GM13976 (cell line): ENCODE results near the gene FOXK1.
A peak's percentile ranks its signal among the peaks of the same experiment; 100 is the strongest.

Experiments
- DNase-seq: peaks from one replicate; pipeline ENCODE4 v3.0.0; 2012; ENCODE audit warnings: low spot score
- CTCF ChIP-seq: IDR thresholded peaks from 2 replicates; pipeline ENCODE4 v1.5.1; 2012; ENCODE audit warnings: borderline replicate concordance, mild to moderate bottlenecking; ENCODE audit not compliant: insufficient read depth; ENCODE audit errors: extremely low read depth, missing control alignments, control extremely low read depth
- in situ Hi-C: fragments of 300-500 bp; cut with MboI; formaldehyde crosslinking; loops from one replicate; pipeline ENCODE4 v1.12.0; 2022; ENCODE audit warnings: low sequenced_read_pairs, mixed read lengths, inconsistent platforms; ENCODE audit not compliant: unreplicated experiment

FOXK1 gene

GRCh38 chr7:4815609-4816418 is 133.7 kb downstream of the FOXK1 start:
- DNase-seq, result no peak
- TF ChIP-seq CTCF, result peak; percentile 5
- in situ Hi-C loops, result no loop called here

- in situ Hi-C loops, result no loop called here
- TF ChIP-seq CTCF, result no peak
Measured at GRCh38 chr7:4816419-4817080, 134.5 kb downstream of the FOXK1 start.

GRCh38 chr7:4817178-4817901 is 135.2 kb downstream of the FOXK1 start:
- in situ Hi-C loops, result no loop called here
- no peak for TF ChIP-seq CTCF
- no peak for DNase-seq

More at GRCh38 chr7:4816419-4817080, 134.5 kb downstream of the FOXK1 start:
- no peak for DNase-seq

- in situ Hi-C loops, result no loop called here
- TF ChIP-seq CTCF, result no peak
- no peak for DNase-seq
Measured at GRCh38 chr7:4818000-4818794, 136.1 kb downstream of the FOXK1 start.

GRCh38 chr7:4819560-4820404 is 137.7 kb downstream of the FOXK1 start:
- DNase-seq, result no peak
- no peak for TF ChIP-seq CTCF
- in situ Hi-C loops, result no loop called here
